ENCODE results near the gene PPIP5K2.

Gene PPIP5K2

GRCh38 chr5:103092676-103093075, 27.4 kb upstream of the PPIP5K2 start:
- no peak overlapping the region for H3K4me3 ChIP-seq (ENCODE audit: control insufficient read depth, low read depth, low read length)
- TF ChIP-seq CTCF (conservative IDR thresholded peaks at IDR 0.05; ENCODE audit: control insufficient read depth, insufficient read depth, low read depth, low read length): no peak
- no peak for DNase-seq (ENCODE audit: low read depth)

GRCh38 chr5:103093727-103094126, 26.4 kb upstream of the PPIP5K2 start:
- H3K4me3 ChIP-seq (ENCODE audit: control insufficient read depth, low read depth, low read length): no peak overlapping the region
- TF ChIP-seq CTCF (conservative IDR thresholded peaks at IDR 0.05; ENCODE audit: control insufficient read depth, insufficient read depth, low read depth, low read length): no peak
- no peak for DNase-seq (ENCODE audit: low read depth)

GRCh38 chr5:103094737-103095136, 25.4 kb upstream of the PPIP5K2 start:
- no peak for DNase-seq (ENCODE audit: low read depth)
- TF ChIP-seq CTCF (conservative IDR thresholded peaks at IDR 0.05; ENCODE audit: control insufficient read depth, insufficient read depth, low read depth, low read length): no peak

GRCh38 chr5:103098993-103099392, 21.1 kb upstream of the PPIP5K2 start:
- H3K4me3 ChIP-seq (ENCODE audit: control insufficient read depth, low read depth, low read length): no peak overlapping the region
- DNase-seq (ENCODE audit: low read depth): peak; percentile 8
- TF ChIP-seq CTCF (conservative IDR thresholded peaks at IDR 0.05; ENCODE audit: control insufficient read depth, insufficient read depth, low read depth, low read length): no peak

More at GRCh38 chr5:103094737-103095136, 25.4 kb upstream of the PPIP5K2 start:
- H3K4me3 ChIP-seq (ENCODE audit: control insufficient read depth, low read depth, low read length): no peak overlapping the region

GRCh38 chr5:103101079-103101750, 18.9 kb upstream of the PPIP5K2 start:
- no peak for DNase-seq (ENCODE audit: low read depth)
- no peak for TF ChIP-seq CTCF (conservative IDR thresholded peaks at IDR 0.05; ENCODE audit: control insufficient read depth, insufficient read depth, low read depth, low read length)
- no peak overlapping the region for H3K4me3 ChIP-seq (ENCODE audit: control insufficient read depth, low read depth, low read length)

GRCh38 chr5:103102234-103102633, 17.9 kb upstream of the PPIP5K2 start:
- TF ChIP-seq CTCF (conservative IDR thresholded peaks at IDR 0.05; ENCODE audit: control insufficient read depth, insufficient read depth, low read depth, low read length): no peak
- H3K4me3 ChIP-seq (ENCODE audit: control insufficient read depth, low read depth, low read length): no peak overlapping the region
- no peak for DNase-seq (ENCODE audit: low read depth)

- TF ChIP-seq CTCF (conservative IDR thresholded peaks at IDR 0.05; ENCODE audit: control insufficient read depth, insufficient read depth, low read depth, low read length): no peak
- no peak overlapping the region for H3K4me3 ChIP-seq (ENCODE audit: control insufficient read depth, low read depth, low read length)
Observed at GRCh38 chr5:103108086-103108485, 12.0 kb upstream of the PPIP5K2 start.

More at GRCh38 chr5:103108086-103108485, 12.0 kb upstream of the PPIP5K2 start:
- DNase-seq (ENCODE audit: low read depth): no peak
